ENCODE data around the gene PRELP. TPM values are rescaled to one million over a fixed set of nuclear protein-coding genes. Genes with fewer than 3 reads are reported as not detected.

PRELP gene
- total and polyA plus RNA-seq, 10 donors = 4.9 to 50.3 (median 29.2) TPM

DNA sequence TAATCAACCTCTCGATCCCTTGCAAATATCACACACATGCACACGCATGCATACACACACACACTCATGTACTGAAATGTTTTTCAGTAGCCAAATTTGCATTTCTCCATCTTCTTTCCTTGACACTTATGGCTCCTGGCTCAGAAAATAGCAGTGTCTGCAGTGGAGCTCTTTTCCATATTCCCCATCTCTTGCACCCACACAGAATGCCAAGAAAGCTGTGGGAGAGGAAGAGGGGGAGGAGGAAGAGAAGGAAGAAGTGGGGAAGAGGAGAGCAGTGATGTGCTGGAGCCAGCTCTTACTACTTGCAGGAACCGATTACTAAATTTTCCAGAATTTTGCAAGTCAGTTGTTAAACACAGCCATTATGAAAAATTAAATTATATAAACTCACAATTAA lies 28.2 kb downstream of the PRELP start:
- H3K27me3 ChIP-seq (replicated peaks in 1 of 7) = peaks cover 0 to 22% (median 0%) of the 10 kb centered on the region in 7 donors
- no peaks in the 10 kb centered on the region for H3K36me3 ChIP-seq
- WGBS, 5 donors = 75 to 86% (median 80%) methylated on average over 3 of the region's 3 CpGs
- H3K4me3 ChIP-seq = no peak overlapping the region
- intact Hi-C loops (cut with DNase I; ENCODE audit: low total_unique reads) = loop anchor here (2.0 kb wide), 1 partner anchor 197 kb away; no protein-coding TSS in a partner anchor
- no peaks in the 10 kb centered on the region for H3K9me3 ChIP-seq
- H3K27ac ChIP-seq = no peak overlapping the region
- no peak for DNase-seq
- TF ChIP-seq, protein P1, sequence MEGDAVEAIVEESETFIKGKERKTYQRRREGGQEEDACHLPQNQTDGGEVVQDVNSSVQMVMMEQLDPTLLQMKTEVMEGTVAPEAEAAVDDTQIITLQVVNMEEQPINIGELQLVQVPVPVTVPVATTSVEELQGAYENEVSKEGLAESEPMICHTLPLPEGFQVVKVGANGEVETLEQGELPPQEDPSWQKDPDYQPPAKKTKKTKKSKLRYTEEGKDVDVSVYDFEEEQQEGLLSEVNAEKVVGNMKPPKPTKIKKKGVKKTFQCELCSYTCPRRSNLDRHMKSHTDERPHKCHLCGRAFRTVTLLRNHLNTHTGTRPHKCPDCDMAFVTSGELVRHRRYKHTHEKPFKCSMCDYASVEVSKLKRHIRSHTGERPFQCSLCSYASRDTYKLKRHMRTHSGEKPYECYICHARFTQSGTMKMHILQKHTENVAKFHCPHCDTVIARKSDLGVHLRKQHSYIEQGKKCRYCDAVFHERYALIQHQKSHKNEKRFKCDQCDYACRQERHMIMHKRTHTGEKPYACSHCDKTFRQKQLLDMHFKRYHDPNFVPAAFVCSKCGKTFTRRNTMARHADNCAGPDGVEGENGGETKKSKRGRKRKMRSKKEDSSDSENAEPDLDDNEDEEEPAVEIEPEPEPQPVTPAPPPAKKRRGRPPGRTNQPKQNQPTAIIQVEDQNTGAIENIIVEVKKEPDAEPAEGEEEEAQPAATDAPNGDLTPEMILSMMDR (IDR thresholded peaks at IDR 0.05 in 8 of 11, conservative IDR thresholded peaks at IDR 0.05 in 3 of 11) = no peak
- TF ChIP-seq POLR2A (IDR thresholded peaks at IDR 0.05) (no peak), POLR2AphosphoS5 (IDR thresholded peaks at IDR 0.05) (no peak)
- H3K4me1 ChIP-seq = peaks cover 3 to 36% (median 20%) of the 10 kb centered on the region in 6 donors

DNA sequence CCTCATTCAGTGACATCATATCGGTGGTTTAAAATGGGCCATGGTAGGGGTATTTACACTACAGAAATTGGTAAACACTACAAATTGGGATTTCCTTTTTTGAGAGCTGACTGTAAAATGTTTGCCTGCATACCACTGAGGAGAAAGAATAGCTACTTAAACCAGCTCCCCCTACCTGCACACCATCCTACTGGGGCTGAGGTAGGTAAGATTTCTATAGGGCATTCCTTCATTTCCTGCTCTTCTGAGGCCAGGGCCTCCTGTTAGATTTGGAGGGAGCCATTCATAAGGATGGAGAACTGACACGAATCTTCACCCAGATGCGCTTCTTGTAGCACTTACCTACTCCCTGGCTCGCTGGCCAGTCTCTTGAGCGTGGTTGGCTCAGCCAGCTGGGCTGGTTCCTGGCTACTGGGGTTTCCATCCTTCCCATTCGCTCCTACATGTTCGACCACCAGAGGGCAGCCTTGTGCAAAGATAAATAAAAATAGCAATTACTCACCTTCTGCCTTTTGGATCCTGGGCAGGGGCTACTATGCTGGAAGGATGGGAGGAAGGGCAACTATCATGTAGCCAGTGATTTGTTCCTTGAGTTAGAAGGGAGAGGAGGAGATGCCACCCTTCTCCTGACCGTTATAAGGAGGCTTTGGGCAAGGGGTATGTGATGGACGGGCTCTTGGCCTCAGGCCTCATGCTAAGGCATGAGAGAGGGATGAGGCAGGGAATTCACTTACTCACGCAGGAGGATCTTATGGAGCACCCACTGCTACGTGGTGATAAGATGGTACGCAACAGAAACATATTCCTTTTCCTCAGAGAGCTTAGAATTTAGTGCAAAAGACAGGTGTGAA lies 29.0 kb downstream of the PRELP start:
- DNase-seq = peak; percentile 85
- no peak overlapping the region for H3K4me3 ChIP-seq
- peaks cover 3 to 29% (median 16%) of the 10 kb centered on the region in 6 donors for H3K4me1 ChIP-seq
- H3K27me3 ChIP-seq (replicated peaks in 1 of 7) = peaks cover 0 to 22% (median 0%) of the 10 kb centered on the region in 7 donors
- intact Hi-C loops (cut with DNase I; ENCODE audit: low total_unique reads) = loop anchor here (2.0 kb wide), 1 partner anchor 196 kb away; no protein-coding TSS in a partner anchor
- H3K27ac ChIP-seq = no peak overlapping the region
- no peaks in the 10 kb centered on the region for H3K9me3 ChIP-seq
- TF ChIP-seq, protein P1 (IDR thresholded peaks at IDR 0.05 in 8 of 11, conservative IDR thresholded peaks at IDR 0.05 in 3 of 11) = peak; percentile 76 to 95 (median 90)
- TF ChIP-seq POLR2AphosphoS5 (IDR thresholded peaks at IDR 0.05) = no peak
- no peaks in the 10 kb centered on the region for H3K36me3 ChIP-seq
- WGBS, 5 donors = 37 to 46% (median 38%) methylated on average over 10 to 12 of the region's 12 CpGs

DNA sequence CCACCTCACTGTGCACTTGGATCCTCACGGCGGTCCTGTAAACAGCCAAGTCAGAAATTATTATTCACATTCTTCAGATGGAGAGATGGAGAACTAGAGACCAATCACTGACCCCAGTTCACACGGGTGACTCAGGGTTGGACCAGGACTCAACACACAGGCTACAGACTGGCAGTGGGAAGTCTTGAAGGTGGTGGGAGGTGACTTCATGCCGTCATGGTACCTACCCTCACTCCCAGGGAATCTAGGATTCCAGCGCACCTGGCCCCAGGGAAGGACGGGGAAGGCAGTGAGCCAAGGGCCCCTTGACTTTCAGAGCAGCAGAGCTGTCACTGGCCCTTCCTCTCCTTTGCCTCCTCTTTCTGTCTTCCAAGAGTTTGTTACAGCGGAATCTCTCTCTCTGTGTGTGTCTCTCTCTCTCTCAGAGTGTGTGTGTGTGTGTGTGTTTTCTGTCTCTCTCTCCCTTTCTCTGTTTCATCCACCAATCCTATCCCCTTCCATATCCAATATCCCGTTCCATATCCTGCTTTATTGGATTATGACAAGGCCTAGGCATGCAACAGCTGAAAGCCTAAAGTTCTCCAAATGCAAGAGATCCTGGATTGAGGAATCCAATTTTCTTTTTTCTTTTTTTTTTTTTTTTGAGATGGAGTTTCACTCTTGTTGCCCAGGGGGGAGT lies 30.1 kb downstream of the PRELP start:
- Histone ChIP-seq H3K4me3 (no peak overlapping the region), H3K4me1 (peaks cover 3 to 29% (median 16%) of the 10 kb centered on the region in 6 donors), H3K27ac (no peak overlapping the region), H3K27me3 (replicated peaks in 1 of 7) (peaks cover 0 to 22% (median 0%) of the 10 kb centered on the region in 7 donors), H3K36me3 (no peaks in the 10 kb centered on the region), H3K9me3 (no peaks in the 10 kb centered on the region)
- 90 to 94% (median 94%) methylated on average over 7 to 8 of the region's 8 CpGs for WGBS, 5 donors
- intact Hi-C loops (cut with DNase I; ENCODE audit: low total_unique reads) = loop anchor here (2.0 kb wide), 1 partner anchor 195 kb away; no protein-coding TSS in a partner anchor
- no peak for DNase-seq
- TF ChIP-seq POLR2A (IDR thresholded peaks at IDR 0.05) (no peak), POLR2AphosphoS5 (IDR thresholded peaks at IDR 0.05) (no peak)
- TF ChIP-seq, protein P1 (IDR thresholded peaks at IDR 0.05 in 8 of 11, conservative IDR thresholded peaks at IDR 0.05 in 3 of 11) = no peak

All from spleen (tissue), 11 donors.